ENCODE results near the gene CCHCR1. TPM values are rescaled to one million over a fixed set of nuclear protein-coding genes. Genes with fewer than 3 reads are reported as not detected.

Gene CCHCR1
- total RNA-seq, 2 donors from 2014 or later = 9.6 to 13.4 TPM

- DNase-seq (ENCODE audit: low spot score) = no peak
- intact Hi-C loops (cut with DNase I) = loop anchor here in 1 of 2 donors (5.0 kb wide), 1 partner anchor 225 kb away; no protein-coding TSS in a partner anchor
Observed at GRCh38 chr6:31142361-31142761, 15.2 kb downstream of the CCHCR1 start.

DNA sequence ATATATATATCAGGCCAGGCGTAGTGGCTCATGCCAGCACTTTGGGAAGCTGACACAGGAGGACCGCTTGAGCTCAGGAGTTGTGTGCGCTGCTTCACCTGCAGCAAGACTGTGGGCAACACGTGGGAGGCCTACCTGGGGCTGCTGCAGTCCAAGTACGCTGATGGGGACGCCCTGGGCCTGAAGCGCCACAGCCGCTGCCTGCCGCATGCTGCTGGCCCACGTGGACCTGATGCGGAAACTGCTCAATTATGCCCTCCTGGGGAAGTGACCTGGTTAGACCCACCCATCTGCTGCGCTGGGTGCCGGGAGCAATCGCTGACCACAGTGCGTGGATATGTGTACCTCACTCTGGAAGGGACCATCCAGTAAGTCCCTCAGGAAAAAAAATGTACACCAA lies 17.0 kb downstream of the CCHCR1 start:
- intact Hi-C loops (cut with DNase I) = loop anchor here in 1 of 2 donors (5.0 kb wide), 1 partner anchor 227 kb away; no protein-coding TSS in a partner anchor
- DNase-seq (ENCODE audit: low spot score) = no peak

DNA sequence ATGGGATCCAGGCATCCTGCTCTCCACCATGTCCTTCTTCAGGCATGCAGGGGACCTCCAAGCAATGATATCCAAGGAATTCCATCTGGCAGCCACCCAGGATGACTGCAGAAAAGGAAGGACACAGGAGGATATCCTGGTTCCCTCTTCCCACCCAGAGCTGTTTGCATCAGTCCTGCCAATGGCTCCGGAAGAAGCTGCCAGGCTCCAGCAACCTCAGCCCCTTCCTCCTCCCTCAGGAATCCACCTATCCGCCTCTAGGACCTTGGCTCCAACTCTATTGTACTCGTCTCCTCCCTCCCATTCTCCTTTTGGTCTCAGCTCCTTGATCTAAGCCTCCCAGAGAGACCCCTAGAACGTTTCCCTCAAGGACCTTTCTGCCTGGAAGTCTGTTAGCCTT lies 18.0 kb downstream of the CCHCR1 start:
- DNase-seq (ENCODE audit: low spot score) = no peak
- intact Hi-C loops (cut with DNase I) = loop anchor here in 1 of 2 donors (5.0 kb wide), 2 partner anchors 53 to 228 kb away; no protein-coding TSS in a partner anchor

DNA sequence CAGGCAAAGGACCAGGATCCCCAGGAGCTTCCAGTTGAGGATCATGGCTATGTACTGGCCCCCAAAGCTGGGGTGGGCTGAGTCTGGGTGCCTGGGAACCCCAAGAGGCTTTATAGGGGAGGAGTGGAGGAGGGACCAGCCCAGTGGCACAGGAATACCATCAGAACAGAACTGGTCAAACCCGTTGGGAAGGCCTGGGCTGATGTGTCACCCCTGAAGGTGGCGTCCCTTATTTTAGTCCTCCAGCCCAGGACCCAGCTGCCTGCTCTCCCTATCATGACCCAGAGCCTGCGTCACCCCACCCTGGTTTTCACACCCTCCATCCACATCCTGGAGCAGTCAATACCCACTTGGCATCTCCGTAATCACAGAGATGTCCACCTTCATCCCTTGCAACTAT lies 18.6 kb downstream of the CCHCR1 start, which contains the start of gene PSORS1C2:
Gene PSORS1C2 (minus strand): TSS at position 85 of the 400 bp plus-strand sequence. CDS start 40 bp downstream, at position 45.
- intact Hi-C loops (cut with DNase I) = loop anchor here in 1 of 2 donors (5.0 kb wide), 2 partner anchors 53 to 228 kb away; no protein-coding TSS in a partner anchor
- DNase-seq (ENCODE audit: low spot score) = no peak

DNA sequence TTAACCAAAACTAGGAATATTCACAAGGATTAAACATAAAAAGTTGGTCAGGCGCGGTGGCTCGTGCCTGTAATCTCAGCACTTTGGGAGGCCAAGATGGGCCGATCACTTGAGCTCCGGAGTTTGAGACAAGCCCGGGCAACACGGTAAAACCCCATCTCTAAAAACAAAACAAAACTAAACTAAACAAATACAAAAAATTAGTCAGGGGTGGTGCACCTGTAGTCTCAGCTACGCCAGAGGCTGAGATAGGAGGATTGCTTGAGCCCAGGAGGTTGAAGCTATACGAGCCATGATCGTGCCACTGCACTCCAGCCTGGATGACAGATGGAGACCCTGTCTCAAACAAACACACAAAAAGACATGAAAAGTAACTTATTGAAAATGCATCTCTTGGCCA lies 21.9 kb downstream of the CCHCR1 start:
- DNase-seq (ENCODE audit: low spot score) = no peak
- intact Hi-C loops (cut with DNase I) = loop anchor here in 1 of 2 donors (5.0 kb wide), 2 partner anchors 57 to 232 kb away; no protein-coding TSS in a partner anchor

- intact Hi-C loops (cut with DNase I) = loop anchor here in 1 of 2 donors (5.0 kb wide), 1 partner anchor 59 kb away; no protein-coding TSS in a partner anchor
Observed at GRCh38 chr6:31132806-31133205, 24.8 kb downstream of the CCHCR1 start.

DNA sequence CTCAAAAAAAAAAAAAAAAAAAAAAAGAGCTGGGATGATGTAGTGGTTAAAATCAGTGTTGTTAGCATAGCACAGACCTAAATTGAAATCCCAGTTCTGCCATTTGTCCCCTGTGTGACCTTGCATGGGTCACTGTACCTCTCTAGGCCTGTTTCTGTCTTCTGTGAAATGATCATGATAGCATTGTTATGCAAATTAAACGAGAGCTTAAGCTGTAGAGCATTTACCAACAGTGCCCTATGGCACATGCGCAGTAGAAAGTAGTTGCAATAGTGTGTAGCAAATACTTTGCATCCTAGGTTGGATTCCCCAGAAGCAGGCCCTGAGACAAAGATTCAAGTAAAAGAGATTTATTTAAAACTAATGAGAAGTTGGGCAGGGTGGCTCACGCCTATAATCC lies 26.0 kb downstream of the CCHCR1 start:
- intact Hi-C loops (cut with DNase I) = loop anchor here in 1 of 2 donors (5.0 kb wide), 1 partner anchor 61 kb away; no protein-coding TSS in a partner anchor
- DNase-seq (ENCODE audit: low spot score) = no peak

More at GRCh38 chr6:31132806-31133205, 24.8 kb downstream of the CCHCR1 start:
- DNase-seq (ENCODE audit: low spot score) = no peak

DNA sequence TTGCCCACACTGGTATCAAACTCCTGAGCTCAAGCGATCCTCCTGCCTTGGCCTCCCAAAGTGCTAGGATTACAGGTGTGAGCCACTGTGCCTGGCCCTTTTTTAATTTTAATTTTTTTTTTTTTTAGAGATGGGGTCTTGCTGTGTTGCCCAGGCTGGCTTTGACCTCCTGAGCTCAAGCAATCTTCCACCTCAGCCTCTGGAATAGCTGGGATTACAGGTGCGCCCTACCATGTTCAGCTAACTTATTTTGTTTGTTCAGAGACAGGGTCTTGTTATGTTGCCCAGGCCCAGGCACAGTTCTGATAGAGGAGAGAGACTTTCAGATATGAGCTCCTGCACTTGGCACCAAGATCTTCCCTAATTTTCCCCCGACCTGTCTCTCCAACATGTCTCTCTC lies 26.9 kb downstream of the CCHCR1 start:
- DNase-seq (ENCODE audit: low spot score) = no peak

DNA sequence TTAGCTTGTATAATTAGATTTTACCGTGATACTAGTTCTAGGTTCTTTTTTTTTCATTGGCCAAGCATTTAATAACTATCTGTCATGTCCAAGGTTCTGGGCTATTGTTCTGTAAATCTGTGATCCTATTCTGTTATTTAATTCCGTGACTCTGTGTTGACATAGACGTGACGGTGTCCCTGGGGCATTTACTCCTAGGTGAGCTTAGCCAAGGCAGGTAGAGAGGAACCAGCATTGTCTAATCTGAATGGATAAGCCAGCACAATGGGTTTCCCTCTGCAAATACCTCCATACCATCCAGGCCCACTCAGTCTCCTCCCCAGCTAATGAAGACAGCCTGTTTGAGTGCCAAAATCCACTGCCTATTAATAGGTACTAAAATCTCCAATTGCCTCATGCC lies 28.5 kb downstream of the CCHCR1 start:
- intact Hi-C loops (cut with DNase I) = no loop called here
- no peak for DNase-seq (ENCODE audit: low spot score)

More for the DNA sequence above, 26.9 kb downstream of the CCHCR1 start:
- intact Hi-C loops (cut with DNase I) = loop anchor here in 1 of 2 donors (5.0 kb wide), 1 partner anchor 62 kb away; no protein-coding TSS in a partner anchor

DNA sequence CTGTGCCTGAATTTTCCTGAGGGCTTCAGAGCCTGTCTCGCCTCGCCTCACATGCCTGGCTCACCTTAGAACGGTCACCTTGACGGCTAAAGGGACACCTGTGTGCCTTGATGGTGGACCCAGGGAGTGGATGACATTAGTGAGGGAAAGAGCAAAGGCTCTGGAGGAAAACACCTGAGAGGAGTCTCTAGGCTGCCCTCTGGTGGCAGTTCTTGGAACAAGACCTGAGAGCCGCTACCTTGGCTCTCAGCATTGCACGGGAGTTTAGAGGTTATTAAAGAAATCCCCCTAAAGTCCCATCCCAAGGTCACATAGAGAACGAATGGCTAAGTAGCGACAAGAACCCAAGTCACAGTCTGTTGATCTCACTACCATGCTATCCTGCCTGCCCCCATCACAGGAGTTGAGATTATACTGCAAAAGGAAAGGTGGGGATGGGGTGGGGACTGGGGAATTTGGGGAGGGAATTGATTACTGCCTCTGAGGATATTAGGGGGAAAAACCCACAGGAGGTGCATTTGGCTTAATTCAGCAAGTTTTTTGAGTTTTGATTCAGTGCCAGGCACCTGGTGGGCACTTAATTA lies 29.4 kb downstream of the CCHCR1 start:
- no peak for DNase-seq (ENCODE audit: low spot score)
- intact Hi-C loops (cut with DNase I) = no loop called here

DNA sequence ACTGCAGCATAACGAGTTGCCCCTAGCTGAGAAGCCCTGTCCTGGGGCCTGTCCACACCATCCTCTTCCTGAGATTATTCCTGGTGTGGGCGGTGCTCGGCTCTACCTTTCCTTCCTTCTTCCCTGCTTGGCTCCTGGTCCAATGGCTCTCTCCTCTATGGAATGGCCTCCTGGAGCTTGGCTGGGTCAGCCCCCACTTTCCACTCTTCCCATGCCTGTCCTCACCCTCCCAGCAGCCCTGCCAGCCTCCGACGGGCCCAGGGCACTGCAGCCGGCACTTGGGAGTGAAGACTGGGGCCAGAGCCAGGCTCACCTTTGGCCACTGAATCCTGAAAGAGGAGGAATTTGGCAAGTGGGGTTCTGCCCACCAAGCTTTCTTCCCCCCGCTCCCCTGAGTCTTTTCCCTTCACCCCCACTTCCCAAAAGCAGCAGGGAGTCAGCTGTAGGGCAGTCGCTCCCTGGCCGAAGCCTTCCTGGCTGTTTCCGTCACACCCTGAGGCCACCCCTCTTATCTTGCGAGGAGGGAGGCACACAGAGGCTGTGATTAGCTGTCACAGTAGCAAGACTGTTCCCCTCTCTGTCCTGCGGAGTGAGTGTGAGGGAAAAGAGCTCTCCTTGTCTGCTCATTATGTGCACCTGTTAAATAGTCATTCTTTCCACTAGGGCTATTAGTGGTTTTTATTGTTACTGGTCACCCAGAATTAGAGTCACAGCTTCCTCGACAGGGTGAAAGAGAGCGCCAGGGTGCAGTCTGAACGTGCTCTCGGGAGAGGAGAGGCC lies 31.0 kb downstream of the CCHCR1 start:
- DNase-seq (ENCODE audit: low spot score) = no peak
- intact Hi-C loops (cut with DNase I) = no loop called here

GRCh38 chr6:31125586-31126363 lies 31.8 kb downstream of the CCHCR1 start:
- intact Hi-C loops (cut with DNase I) = no loop called here
- no peak for DNase-seq (ENCODE audit: low spot score)

GRCh38 chr6:31125162-31125561 lies 32.4 kb downstream of the CCHCR1 start:
- DNase-seq (ENCODE audit: low spot score) = no peak
- intact Hi-C loops (cut with DNase I) = no loop called here

- intact Hi-C loops (cut with DNase I) = no loop called here
- DNase-seq (ENCODE audit: low spot score) = peak; percentile 92
Observed at GRCh38 chr6:31122791-31123706, 34.6 kb downstream of the CCHCR1 start.

GRCh38 chr6:31121131-31121790 lies 36.3 kb downstream of the CCHCR1 start:
- intact Hi-C loops (cut with DNase I) = no loop called here
- peak; percentile 68 for DNase-seq (ENCODE audit: low spot score)

DNA sequence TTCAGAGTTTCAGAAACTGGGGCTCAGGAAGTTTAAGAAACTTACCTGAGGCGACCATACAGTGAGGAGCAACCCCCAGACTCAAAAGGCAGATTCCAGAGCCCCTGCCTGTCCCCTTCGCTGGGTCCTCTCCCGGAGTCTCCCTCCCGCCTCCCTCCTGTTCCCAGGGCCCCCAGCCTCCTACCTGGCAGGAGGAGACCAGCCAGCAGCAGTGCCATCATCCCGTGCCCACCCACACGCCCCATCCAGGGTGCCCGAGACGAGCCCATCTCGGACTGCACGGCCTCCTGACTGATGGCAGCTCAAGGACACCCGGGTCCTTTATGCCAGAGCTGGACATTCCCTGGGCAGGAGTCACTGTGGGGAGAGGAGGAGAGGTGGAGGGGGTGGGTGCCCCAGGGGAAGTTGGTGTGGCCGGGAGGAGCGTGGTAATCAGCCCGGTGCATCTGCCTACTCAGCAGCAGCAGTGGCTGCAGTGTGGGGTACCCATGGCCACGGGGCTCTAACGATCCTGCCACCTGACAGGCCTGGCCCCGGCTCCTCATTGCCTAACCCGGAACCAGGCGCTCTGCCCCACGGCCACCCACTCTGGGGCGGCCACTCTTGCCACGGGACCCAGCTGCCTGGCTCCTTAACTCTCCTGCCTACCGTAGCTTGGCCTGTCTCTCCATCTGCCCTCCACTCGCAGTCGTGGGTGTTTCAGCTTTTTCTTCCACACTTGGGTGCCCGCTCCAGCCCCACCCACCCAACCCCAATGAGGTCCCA lies 37.3 kb downstream of the CCHCR1 start, which contains the start of gene CDSN:
Gene CDSN (minus strand): TSS at position 296 of the 765 bp plus-strand sequence. CDS start 27 bp downstream, at position 269.
- peak; percentile 68 for DNase-seq (ENCODE audit: low spot score)
- intact Hi-C loops (cut with DNase I) = no loop called here

GRCh38 chr6:31118178-31118577 lies 39.4 kb downstream of the CCHCR1 start:
- peak; percentile 49 for DNase-seq (ENCODE audit: low spot score)
- intact Hi-C loops (cut with DNase I) = no loop called here

Data from posterior vena cava (tissue), 2 donors.